HepG2 (cell line): Measurements from ENCODE around the gene SLC25A19. TPM values are rescaled to one million over a fixed set of nuclear protein-coding genes. Genes with fewer than 3 reads are reported as not detected.

Source experiments
- ARHGAP35 ChIP-seq: sonication (generic); formaldehyde crosslinking; IDR thresholded peaks from 2 replicates; pipeline ENCODE4 v1.9.0; 2022; ENCODE audit warnings: mild to moderate bottlenecking, inconsistent platforms, moderate library complexity, missing genetic modification reagents, borderline replicate concordance
- ATAD3A ChIP-seq: sonication (generic); formaldehyde crosslinking; IDR thresholded peaks from 2 replicates; pipeline ENCODE4 v1.4.0; 2020; ENCODE audit warnings: missing genetic modification reagents
- FLYWCH1 ChIP-seq: sonication (generic); formaldehyde crosslinking; IDR thresholded peaks from 2 replicates; pipeline ENCODE4 v1.8.1; 2023; ENCODE audit warnings: mild to moderate bottlenecking, missing genetic modification reagents
- GABPB1 ChIP-seq: IDR thresholded peaks from 2 replicates; pipeline ENCODE4 v1.6.1; 2016; ENCODE audit warnings: mild to moderate bottlenecking, missing genetic modification reagents, moderate library complexity, missing compliant biosample characterization
- HNRNPLL ChIP-seq: fragments of 200-400 bp; formaldehyde crosslinking; IDR thresholded peaks from 2 replicates; pipeline ENCODE4 v1.6.1; 2017; ENCODE audit warnings: mild to moderate bottlenecking, low read depth, low read length; ENCODE audit not compliant: poor library complexity, severe bottlenecking
- KDM2A ChIP-seq: sonication (generic); formaldehyde crosslinking; IDR thresholded peaks from 2 replicates; pipeline ENCODE4 v1.4.0; 2020; ENCODE audit warnings: low read depth, missing genetic modification reagents, borderline replicate concordance
- KDM5B ChIP-seq: sonication (generic); formaldehyde crosslinking; IDR thresholded peaks from 2 replicates; pipeline ENCODE4 v1.4.0; 2020; ENCODE audit warnings: missing genetic modification reagents, mild to moderate bottlenecking, borderline replicate concordance
- RBM22 ChIP-seq: fragments of 200-400 bp; formaldehyde crosslinking; optimal IDR thresholded peaks from 2 replicates; pipeline ENCODE3; 2017; ENCODE audit warnings: mild to moderate bottlenecking, low read length, moderate library complexity
- RBM39 ChIP-seq: fragments of 200-400 bp; formaldehyde crosslinking; IDR thresholded peaks from one replicate; pipeline ENCODE4 v1.6.1; 2018; ENCODE audit warnings: antibody characterized with exemption, mild to moderate bottlenecking, low read depth, low read length; ENCODE audit not compliant: poor library complexity, severe bottlenecking
- TEAD2 ChIP-seq: sonication (generic); formaldehyde crosslinking; IDR thresholded peaks from 2 replicates; pipeline ENCODE4 v1.9.0; 2021; ENCODE audit warnings: missing genetic modification reagents
- TGIF2 ChIP-seq: IDR thresholded peaks from 2 replicates; pipeline ENCODE4 v1.6.1; 2016; ENCODE audit warnings: control low read depth, missing compliant biosample characterization
- ZFP90 ChIP-seq: sonication (generic); formaldehyde crosslinking; IDR thresholded peaks from 2 replicates; pipeline ENCODE4 v1.8.0; 2022; ENCODE audit warnings: missing genetic modification reagents, mild to moderate bottlenecking, inconsistent platforms, borderline replicate concordance
- ZFX ChIP-seq: sonication (generic); formaldehyde crosslinking; IDR thresholded peaks from 2 replicates; pipeline ENCODE4 v1.4.0; 2020; ENCODE audit warnings: mild to moderate bottlenecking, low read depth, missing genetic modification reagents, moderate library complexity
- ZIK1 ChIP-seq: sonication (generic); formaldehyde crosslinking; IDR thresholded peaks from 2 replicates; pipeline ENCODE4 v1.5.0; 2020; ENCODE audit warnings: mild to moderate bottlenecking, low read depth, missing genetic modification reagents, borderline replicate concordance
- ZNF121 ChIP-seq: sonication (generic); formaldehyde crosslinking; IDR thresholded peaks from 2 replicates; pipeline ENCODE4 v1.5.0; 2020; ENCODE audit warnings: mild to moderate bottlenecking, missing genetic modification reagents
- ZNF343 ChIP-seq: sonication (generic); formaldehyde crosslinking; IDR thresholded peaks from 2 replicates; pipeline ENCODE4 v1.4.0; 2020; ENCODE audit warnings: mild to moderate bottlenecking, missing genetic modification reagents
- ZNF574 ChIP-seq: sonication (generic); formaldehyde crosslinking; IDR thresholded peaks from 2 replicates; pipeline ENCODE4 v1.4.0; 2020; ENCODE audit warnings: missing genetic modification reagents
- ZNF614 ChIP-seq: IDR thresholded peaks from 2 replicates; pipeline ENCODE4 v1.6.1; 2018; ENCODE audit warnings: missing biosample characterization, missing genetic modification reagents, inconsistent platforms, borderline replicate concordance
- ZNF75D ChIP-seq: sonication (generic); formaldehyde crosslinking; IDR thresholded peaks from 2 replicates; pipeline ENCODE4 v1.8.1; 2023; ENCODE audit warnings: missing genetic modification reagents, mild to moderate bottlenecking, borderline replicate concordance
- ZNF850 ChIP-seq: sonication (generic); formaldehyde crosslinking; conservative IDR thresholded peaks from 2 replicates; pipeline ENCODE4 v1.9.0; 2021; ENCODE audit warnings: mild to moderate bottlenecking, missing genetic modification reagents
- ZZZ3 ChIP-seq: sonication (generic); formaldehyde crosslinking; IDR thresholded peaks from 2 replicates; pipeline ENCODE4 v1.4.0; 2020; ENCODE audit warnings: missing genetic modification reagents, mild to moderate bottlenecking, borderline replicate concordance
- polyA plus RNA-seq, 8 experiments: library from polyadenylated mRNA; depleted of rRNA in 3 of 8; stranded (reverse) in 7 of 8; unstranded in 1 of 8; fragments of >200 nt; fragmentation: Illumina TruSeq in 4 of 8; extraction: Trizol in 4 of 8; gene quantifications; 2 replicates each; pipeline versions ENCODE4 v1.2.1 to v1.2.3, GENCODE V29; 2011 to 2016; ENCODE audit warnings: low read depth in 4 of 8, missing spikeins in 1 of 8, mixed read lengths in 1 of 8; ENCODE audit not compliant: insufficient read depth in 1 of 8
- total RNA-seq, 5 experiments: library from RNA; depleted of rRNA; stranded (reverse); fragments of >200 nt; fragmentation: Illumina TruSeq; extraction: Trizol; gene quantifications; 2 replicates each; pipeline ENCODE4 v1.2.3, GENCODE V29; 2016; ENCODE audit warnings: low read depth in 1 of 5
- TF ChIP-seq, protein P1 (sequence below): sonication (generic); formaldehyde crosslinking; IDR thresholded peaks from 2 replicates; pipeline ENCODE4 v1.8.1; 2023; ENCODE audit warnings: missing genetic modification reagents, mild to moderate bottlenecking, borderline replicate concordance
- TF ChIP-seq, protein P2 (sequence below): sonication (generic); formaldehyde crosslinking; IDR thresholded peaks from 2 replicates; pipeline ENCODE4 v1.8.1; 2023; ENCODE audit warnings: mild to moderate bottlenecking, missing genetic modification reagents
- TF ChIP-seq, protein P3 (sequence below): sonication (generic); formaldehyde crosslinking; IDR thresholded peaks from 2 replicates; pipeline ENCODE4 v1.5.0; 2020; ENCODE audit warnings: missing genetic modification reagents, mild to moderate bottlenecking, borderline replicate concordance

The SLC25A19 gene
- total and polyA plus RNA-seq, 2 of the 13 experiments (the other 11 are each of a cell fraction or from before 2014, with no cell fraction given) = 24.4 to 41.4 TPM

DNA sequence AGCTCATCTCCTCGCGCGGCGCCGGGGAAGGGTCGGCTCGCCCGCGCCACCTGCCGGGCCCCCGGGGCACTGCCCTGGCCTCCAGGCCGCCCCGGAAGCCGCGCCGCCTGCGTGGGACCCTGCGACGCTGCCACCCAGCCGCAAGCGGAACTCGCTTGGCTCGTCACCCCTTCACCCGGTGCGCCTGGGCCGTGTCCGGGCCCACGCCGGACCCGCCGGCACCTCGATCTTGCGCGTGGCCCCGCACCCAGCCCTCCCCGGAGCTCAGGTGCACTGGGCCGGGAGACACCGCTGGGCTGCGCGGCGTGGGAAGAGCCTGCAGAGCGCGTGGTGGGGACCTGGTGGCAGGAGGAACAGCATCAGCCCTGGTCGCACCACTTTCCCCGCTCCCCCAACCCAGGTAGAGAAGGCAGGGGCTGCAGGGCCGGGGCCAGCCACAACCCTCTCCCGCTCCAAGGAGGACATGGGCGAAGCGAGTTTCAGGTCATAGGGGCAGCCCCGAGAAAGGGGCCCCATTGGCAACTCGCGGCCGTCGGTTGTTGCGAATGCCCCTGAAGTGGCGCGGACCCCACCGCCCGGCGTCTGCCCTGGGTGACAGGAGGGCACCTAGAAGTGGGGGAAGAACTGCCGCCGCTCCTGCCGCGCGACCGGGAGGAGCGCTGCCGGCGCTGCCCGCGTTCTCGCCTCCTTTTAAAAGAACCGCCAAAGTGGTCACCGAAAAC, 17.8 kb downstream of the SLC25A19 start (continued):
- TF ChIP-seq ZFP90 (peak; percentile 52; the same call in 1 of the 2 replicates), KDM2A (peak; percentile 94), ZFX (peak; percentile 84), RBM22 (peak; percentile 37), GABPB1 (CRISPR knock-in tag) (peak; percentile 80), ZNF574 (peak; percentile 87), ATAD3A (CRISPR knock-in tag) (no peak), ARHGAP35 (CRISPR knock-in tag) (peak; percentile 83; the same call in 1 of the 2 replicates), ZNF121 (CRISPR knock-in tag) (0 out of 2 replicates have a peak, but pooled peaks have one; percentile 18), RBM39 (no peak), ZNF850 (CRISPR knock-in tag) (no peak), FLYWCH1 (CRISPR knock-in tag) (peak; percentile 65; the same call in 1 of the 2 replicates), HNRNPLL (peak; percentile 71), ZNF614 (CRISPR knock-in tag) (0 out of 2 replicates have a peak, but pooled peaks have one; percentile 13), ZIK1 (CRISPR knock-in tag) (peak; percentile 88), ZNF75D (CRISPR knock-in tag) (no peak), ZNF343 (peak; percentile 24; the same call in 1 of the 2 replicates), TEAD2 (CRISPR knock-in tag) (peak; percentile 74; the same call in 1 of the 2 replicates), TGIF2 (peak; percentile 13; the same call in 1 of the 2 replicates), ZZZ3 (CRISPR knock-in tag) (peak; percentile 30; the same call in 1 of the 2 replicates), KDM5B (CRISPR knock-in tag) (peak; percentile 49; the same call in 1 of the 2 replicates)
- TF ChIP-seq, protein P1, sequence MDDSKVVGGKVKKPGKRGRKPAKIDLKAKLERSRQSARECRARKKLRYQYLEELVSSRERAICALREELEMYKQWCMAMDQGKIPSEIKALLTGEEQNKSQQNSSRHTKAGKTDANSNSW (CRISPR knock-in tag) = peak; percentile 71; the same call in 1 of the 2 replicates
- TF ChIP-seq, protein P2, sequence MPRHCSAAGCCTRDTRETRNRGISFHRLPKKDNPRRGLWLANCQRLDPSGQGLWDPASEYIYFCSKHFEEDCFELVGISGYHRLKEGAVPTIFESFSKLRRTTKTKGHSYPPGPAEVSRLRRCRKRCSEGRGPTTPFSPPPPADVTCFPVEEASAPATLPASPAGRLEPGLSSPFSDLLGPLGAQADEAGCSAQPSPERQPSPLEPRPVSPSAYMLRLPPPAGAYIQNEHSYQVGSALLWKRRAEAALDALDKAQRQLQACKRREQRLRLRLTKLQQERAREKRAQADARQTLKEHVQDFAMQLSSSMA (CRISPR knock-in tag) = 0 out of 2 replicates have a peak, but pooled peaks have one; percentile 14
- TF ChIP-seq, protein P3, sequence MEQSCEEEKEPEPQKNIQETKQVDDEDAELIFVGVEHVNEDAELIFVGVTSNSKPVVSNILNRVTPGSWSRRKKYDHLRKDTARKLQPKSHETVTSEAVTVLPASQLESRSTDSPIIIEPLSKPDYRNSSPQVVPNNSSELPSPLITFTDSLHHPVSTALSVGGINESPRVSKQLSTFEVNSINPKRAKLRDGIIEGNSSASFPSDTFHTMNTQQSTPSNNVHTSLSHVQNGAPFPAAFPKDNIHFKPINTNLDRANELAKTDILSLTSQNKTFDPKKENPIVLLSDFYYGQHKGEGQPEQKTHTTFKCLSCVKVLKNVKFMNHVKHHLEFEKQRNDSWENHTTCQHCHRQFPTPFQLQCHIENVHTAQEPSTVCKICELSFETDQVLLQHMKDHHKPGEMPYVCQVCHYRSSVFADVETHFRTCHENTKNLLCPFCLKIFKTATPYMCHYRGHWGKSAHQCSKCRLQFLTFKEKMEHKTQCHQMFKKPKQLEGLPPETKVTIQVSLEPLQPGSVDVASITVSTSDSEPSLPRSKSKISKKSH (CRISPR knock-in tag) = no peak; the same call in 1 of the 2 replicates
